ENCODE results near the gene RPS25. TPM values are rescaled to one million over a fixed set of nuclear protein-coding genes. Genes with fewer than 3 reads are reported as not detected.

RPS25 gene
- total and polyA plus RNA-seq, 9 of the 15 experiments (the other 6 are each of a cell fraction or from before 2014, with no cell fraction given) = 1,553 to 5,486 (median 2,471) TPM

DNA sequence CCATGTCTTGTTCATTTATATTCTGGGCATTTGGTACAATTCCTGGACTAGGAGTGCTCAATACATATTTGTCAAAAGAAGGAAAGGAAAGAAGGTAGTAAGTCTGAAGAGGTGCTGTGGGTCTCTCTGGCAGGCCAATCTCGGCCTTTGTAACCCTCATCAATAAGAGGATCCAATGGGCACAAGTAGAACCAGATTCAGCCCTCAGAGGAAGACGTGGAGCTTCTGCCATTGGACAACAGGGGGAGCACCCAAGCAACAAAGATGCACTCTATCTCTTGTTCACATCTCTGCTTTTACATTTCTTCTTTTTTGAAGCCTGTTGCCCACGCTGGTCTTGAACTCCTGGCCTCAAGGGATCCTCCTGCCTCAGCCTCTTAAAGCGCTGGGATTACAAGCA is 47.2 kb upstream of the RPS25 start (continued):
- TF ChIP-seq, protein P1, sequence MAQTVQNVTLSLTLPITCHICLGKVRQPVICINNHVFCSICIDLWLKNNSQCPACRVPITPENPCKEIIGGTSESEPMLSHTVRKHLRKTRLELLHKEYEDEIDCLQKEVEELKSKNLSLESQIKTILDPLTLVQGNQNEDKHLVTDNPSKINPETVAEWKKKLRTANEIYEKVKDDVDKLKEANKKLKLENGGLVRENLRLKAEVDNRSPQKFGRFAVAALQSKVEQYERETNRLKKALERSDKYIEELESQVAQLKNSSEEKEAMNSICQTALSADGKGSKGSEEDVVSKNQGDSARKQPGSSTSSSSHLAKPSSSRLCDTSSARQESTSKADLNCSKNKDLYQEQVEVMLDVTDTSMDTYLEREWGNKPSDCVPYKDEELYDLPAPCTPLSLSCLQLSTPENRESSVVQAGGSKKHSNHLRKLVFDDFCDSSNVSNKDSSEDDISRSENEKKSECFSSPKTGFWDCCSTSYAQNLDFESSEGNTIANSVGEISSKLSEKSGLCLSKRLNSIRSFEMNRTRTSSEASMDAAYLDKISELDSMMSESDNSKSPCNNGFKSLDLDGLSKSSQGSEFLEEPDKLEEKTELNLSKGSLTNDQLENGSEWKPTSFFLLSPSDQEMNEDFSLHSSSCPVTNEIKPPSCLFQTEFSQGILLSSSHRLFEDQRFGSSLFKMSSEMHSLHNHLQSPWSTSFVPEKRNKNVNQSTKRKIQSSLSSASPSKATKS (CRISPR knock-in tag; IDR thresholded peaks at IDR 0.05) = no peak
- TF ChIP-seq MEF2A (IDR thresholded peaks at IDR 0.05; ENCODE audit: control insufficient read depth, low read depth, low read length) (no peak), MYC (IDR thresholded peaks at IDR 0.05; ENCODE audit: low read depth, low read length) (no peak), MYC (CRISPR knock-in tag; IDR thresholded peaks at IDR 0.05; ENCODE audit: borderline replicate concordance, low read depth) (no peak), CREM (IDR thresholded peaks at IDR 0.05; ENCODE audit: low read depth) (peak; percentile 71), TEAD1 (CRISPR knock-in tag; IDR thresholded peaks at IDR 0.05) (peak in 1 of 2 experiments; percentile 47; a peak in 1 of 4 replicates), FOXM1 (IDR thresholded peaks at IDR 0.05; ENCODE audit: low read depth) (no peak), FOXM1 (CRISPR knock-in tag; IDR thresholded peaks at IDR 0.05; ENCODE audit: low read depth) (no peak), HCFC1 (IDR thresholded peaks at IDR 0.05; ENCODE audit: low read depth, low read length) (no peak), DACH1 (IDR thresholded peaks at IDR 0.05; ENCODE audit: partially characterized antibody) (no peak), SMARCA4 (IDR thresholded peaks at IDR 0.05) (no peak), NR4A1 (CRISPR knock-in tag; IDR thresholded peaks at IDR 0.05) (no peak), NR4A1 (tag; IDR thresholded peaks at IDR 0.05) (no peak)
- TF ChIP-seq, protein P2, sequence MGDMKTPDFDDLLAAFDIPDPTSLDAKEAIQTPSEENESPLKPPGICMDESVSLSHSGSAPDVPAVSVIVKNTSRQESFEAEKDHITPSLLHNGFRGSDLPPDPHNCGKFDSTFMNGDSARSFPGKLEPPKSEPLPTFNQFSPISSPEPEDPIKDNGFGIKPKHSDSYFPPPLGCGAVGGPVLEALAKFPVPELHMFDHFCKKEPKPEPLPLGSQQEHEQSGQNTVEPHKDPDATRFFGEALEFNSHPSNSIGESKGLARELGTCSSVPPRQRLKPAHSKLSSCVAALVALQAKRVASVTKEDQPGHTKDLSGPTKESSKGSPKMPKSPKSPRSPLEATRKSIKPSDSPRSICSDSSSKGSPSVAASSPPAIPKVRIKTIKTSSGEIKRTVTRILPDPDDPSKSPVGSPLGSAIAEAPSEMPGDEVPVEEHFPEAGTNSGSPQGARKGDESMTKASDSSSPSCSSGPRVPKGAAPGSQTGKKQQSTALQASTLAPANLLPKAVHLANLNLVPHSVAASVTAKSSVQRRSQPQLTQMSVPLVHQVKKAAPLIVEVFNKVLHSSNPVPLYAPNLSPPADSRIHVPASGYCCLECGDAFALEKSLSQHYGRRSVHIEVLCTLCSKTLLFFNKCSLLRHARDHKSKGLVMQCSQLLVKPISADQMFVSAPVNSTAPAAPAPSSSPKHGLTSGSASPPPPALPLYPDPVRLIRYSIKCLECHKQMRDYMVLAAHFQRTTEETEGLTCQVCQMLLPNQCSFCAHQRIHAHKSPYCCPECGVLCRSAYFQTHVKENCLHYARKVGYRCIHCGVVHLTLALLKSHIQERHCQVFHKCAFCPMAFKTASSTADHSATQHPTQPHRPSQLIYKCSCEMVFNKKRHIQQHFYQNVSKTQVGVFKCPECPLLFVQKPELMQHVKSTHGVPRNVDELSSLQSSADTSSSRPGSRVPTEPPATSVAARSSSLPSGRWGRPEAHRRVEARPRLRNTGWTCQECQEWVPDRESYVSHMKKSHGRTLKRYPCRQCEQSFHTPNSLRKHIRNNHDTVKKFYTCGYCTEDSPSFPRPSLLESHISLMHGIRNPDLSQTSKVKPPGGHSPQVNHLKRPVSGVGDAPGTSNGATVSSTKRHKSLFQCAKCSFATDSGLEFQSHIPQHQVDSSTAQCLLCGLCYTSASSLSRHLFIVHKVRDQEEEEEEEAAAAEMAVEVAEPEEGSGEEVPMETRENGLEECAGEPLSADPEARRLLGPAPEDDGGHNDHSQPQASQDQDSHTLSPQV (IDR thresholded peaks at IDR 0.05) = peak; percentile 69; the same call in 1 of the 2 replicates
- TF ChIP-seq, protein P3, sequence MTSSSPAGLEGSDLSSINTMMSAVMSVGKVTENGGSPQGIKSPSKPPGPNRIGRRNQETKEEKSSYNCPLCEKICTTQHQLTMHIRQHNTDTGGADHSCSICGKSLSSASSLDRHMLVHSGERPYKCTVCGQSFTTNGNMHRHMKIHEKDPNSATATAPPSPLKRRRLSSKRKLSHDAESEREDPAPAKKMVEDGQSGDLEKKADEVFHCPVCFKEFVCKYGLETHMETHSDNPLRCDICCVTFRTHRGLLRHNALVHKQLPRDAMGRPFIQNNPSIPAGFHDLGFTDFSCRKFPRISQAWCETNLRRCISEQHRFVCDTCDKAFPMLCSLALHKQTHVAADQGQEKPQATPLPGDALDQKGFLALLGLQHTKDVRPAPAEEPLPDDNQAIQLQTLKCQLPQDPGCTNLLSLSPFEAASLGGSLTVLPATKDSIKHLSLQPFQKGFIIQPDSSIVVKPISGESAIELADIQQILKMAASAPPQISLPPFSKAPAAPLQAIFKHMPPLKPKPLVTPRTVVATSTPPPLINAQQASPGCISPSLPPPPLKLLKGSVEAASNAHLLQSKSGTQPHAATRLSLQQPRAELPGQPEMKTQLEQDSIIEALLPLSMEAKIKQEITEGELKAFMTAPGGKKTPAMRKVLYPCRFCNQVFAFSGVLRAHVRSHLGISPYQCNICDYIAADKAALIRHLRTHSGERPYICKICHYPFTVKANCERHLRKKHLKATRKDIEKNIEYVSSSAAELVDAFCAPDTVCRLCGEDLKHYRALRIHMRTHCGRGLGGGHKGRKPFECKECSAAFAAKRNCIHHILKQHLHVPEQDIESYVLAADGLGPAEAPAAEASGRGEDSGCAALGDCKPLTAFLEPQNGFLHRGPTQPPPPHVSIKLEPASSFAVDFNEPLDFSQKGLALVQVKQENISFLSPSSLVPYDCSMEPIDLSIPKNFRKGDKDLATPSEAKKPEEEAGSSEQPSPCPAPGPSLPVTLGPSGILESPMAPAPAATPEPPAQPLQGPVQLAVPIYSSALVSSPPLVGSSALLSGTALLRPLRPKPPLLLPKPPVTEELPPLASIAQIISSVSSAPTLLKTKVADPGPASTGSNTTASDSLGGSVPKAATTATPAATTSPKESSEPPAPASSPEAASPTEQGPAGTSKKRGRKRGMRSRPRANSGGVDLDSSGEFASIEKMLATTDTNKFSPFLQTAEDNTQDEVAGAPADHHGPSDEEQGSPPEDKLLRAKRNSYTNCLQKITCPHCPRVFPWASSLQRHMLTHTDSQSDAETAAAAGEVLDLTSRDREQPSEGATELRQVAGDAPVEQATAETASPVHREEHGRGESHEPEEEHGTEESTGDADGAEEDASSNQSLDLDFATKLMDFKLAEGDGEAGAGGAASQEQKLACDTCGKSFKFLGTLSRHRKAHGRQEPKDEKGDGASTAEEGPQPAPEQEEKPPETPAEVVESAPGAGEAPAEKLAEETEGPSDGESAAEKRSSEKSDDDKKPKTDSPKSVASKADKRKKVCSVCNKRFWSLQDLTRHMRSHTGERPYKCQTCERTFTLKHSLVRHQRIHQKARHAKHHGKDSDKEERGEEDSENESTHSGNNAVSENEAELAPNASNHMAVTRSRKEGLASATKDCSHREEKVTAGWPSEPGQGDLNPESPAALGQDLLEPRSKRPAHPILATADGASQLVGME (CRISPR knock-in tag; IDR thresholded peaks at IDR 0.05) = no peak
- TF ChIP-seq, protein P4, sequence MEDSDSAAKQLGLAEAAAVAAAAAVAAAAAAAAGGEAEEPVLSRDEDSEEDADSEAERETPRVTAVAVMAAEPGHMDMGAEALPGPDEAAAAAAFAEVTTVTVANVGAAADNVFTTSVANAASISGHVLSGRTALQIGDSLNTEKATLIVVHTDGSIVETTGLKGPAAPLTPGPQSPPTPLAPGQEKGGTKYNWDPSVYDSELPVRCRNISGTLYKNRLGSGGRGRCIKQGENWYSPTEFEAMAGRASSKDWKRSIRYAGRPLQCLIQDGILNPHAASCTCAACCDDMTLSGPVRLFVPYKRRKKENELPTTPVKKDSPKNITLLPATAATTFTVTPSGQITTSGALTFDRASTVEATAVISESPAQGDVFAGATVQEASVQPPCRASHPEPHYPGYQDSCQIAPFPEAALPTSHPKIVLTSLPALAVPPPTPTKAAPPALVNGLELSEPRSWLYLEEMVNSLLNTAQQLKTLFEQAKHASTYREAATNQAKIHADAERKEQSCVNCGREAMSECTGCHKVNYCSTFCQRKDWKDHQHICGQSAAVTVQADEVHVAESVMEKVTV (CRISPR knock-in tag; IDR thresholded peaks at IDR 0.05) = peak; percentile 54; the same call in 1 of the 2 replicates

All from K562 (cell line).